Suprapubic skin (tissue), 4 donors: ENCODE results near the gene GULP1. TPM values are rescaled to one million over a fixed set of nuclear protein-coding genes. Genes with fewer than 3 reads are reported as not detected.

Experiments used
- DNase-seq, 2 donors: peaks; one replicate each; pipeline ENCODE4 v3.0.0-alpha.2; 2019; ENCODE audit warnings: low spot score in 2 of 2
- H3K27ac ChIP-seq: fragments of 200-600 bp; sonication (generic); one replicate; pipeline ENCODE4 v1.5.1; 2019
- H3K27me3 ChIP-seq: fragments of 200-600 bp; sonication (generic); one replicate; pipeline ENCODE4 v1.5.1; 2019
- H3K36me3 ChIP-seq: fragments of 200-600 bp; sonication (generic); one replicate; pipeline ENCODE4 v1.5.1; 2019
- H3K4me1 ChIP-seq: fragments of 200-600 bp; sonication (generic); one replicate; pipeline ENCODE4 v1.5.1; 2019
- H3K4me3 ChIP-seq: fragments of 200-600 bp; sonication (generic); one replicate; pipeline ENCODE4 v1.5.1; 2019; ENCODE audit warnings: mild to moderate bottlenecking
- H3K9me3 ChIP-seq: fragments of 200-600 bp; sonication (generic); one replicate; pipeline ENCODE4 v1.5.1; 2019
- CTCF ChIP-seq, 2 donors: fragments of 200-600 bp in 1 of 2; fragments of 450-650 bp in 1 of 2; sonication (generic) in 1 of 2; IDR thresholded peaks; one replicate each; pipeline ENCODE4 v1.5.1; 2016 to 2019; ENCODE audit warnings: antibody characterized with exemption in 2 of 2, mild to moderate bottlenecking in 1 of 2, moderate library complexity in 1 of 2
- EP300 ChIP-seq: sonication (generic); formaldehyde crosslinking; IDR thresholded peaks from one replicate; pipeline ENCODE4 v1.6.1; 2017; ENCODE audit warnings: antibody characterized with exemption
- POLR2A ChIP-seq, 2 donors: fragments of 450-650 bp; IDR thresholded peaks; one replicate each; pipeline ENCODE4 v1.6.1; 2017; ENCODE audit warnings: antibody characterized with exemption in 2 of 2, mild to moderate bottlenecking in 2 of 2, moderate library complexity in 2 of 2
- POLR2AphosphoS5 ChIP-seq, 3 donors: sonication (generic); formaldehyde crosslinking; IDR thresholded peaks; one replicate each; pipeline ENCODE4 v1.6.1; 2017; ENCODE audit warnings: antibody characterized with exemption in 3 of 3
- WGBS: methylation state at CpG from one replicate; pipeline ENCODE4 v1.1.5; 2018; 5-methylcytosine and 5-hydroxymethylcytosine counted together
- total RNA-seq, 4 donors: library from RNA; depleted of rRNA; stranded (reverse); fragments of >200 nt; gene quantifications; one replicate each; pipeline ENCODE4 v1.1.0, GENCODE V29; 2016

GULP1 gene
- total RNA-seq, 4 donors from 2014 or later = 14.3 to 21.3 (median 17.5) TPM

GRCh38 chr2:188303363-188304031 lies 11.8 kb downstream of the GULP1 start:
- WGBS = 84% methylated on average over 2 of the region's 2 CpGs
- Histone ChIP-seq H3K9me3 (no peaks in the 10 kb centered on the region), H3K27ac (no peak overlapping the region), H3K4me1 (no peaks in the 10 kb centered on the region), H3K27me3 (no peaks in the 10 kb centered on the region), H3K4me3 (no peak overlapping the region), H3K36me3 (no peaks in the 10 kb centered on the region)
- no peak for DNase-seq
- no peak for TF ChIP-seq POLR2AphosphoS5 (IDR thresholded peaks at IDR 0.05)
- no peak for TF ChIP-seq EP300
- TF ChIP-seq POLR2A (IDR thresholded peaks at IDR 0.05) = no peak
- TF ChIP-seq CTCF (IDR thresholded peaks at IDR 0.05) = no peak

- no peak for DNase-seq
- Histone ChIP-seq H3K27ac (no peak overlapping the region), H3K4me1 (no peaks in the 10 kb centered on the region), H3K36me3 (no peaks in the 10 kb centered on the region), H3K27me3 (no peaks in the 10 kb centered on the region), H3K9me3 (no peaks in the 10 kb centered on the region), H3K4me3 (no peak overlapping the region)
- 94% methylated on average over 1 of the region's 1 CpG for WGBS
- no peak for TF ChIP-seq EP300
- no peak for TF ChIP-seq POLR2A (IDR thresholded peaks at IDR 0.05)
These were observed 13.6 kb downstream of the GULP1 start for GRCh38 chr2:188305271-188305670.

- no peaks in the 10 kb centered on the region for H3K36me3 ChIP-seq
- no peaks in the 10 kb centered on the region for H3K4me1 ChIP-seq
- DNase-seq = no peak
- no peaks in the 10 kb centered on the region for H3K27me3 ChIP-seq
- 17% methylated on average over 1 of the region's 1 CpG for WGBS
- no peaks in the 10 kb centered on the region for H3K9me3 ChIP-seq
- TF ChIP-seq CTCF (IDR thresholded peaks at IDR 0.05) (no peak), POLR2A (IDR thresholded peaks at IDR 0.05) (no peak), POLR2AphosphoS5 (IDR thresholded peaks at IDR 0.05) (no peak)
- no peak overlapping the region for H3K4me3 ChIP-seq
- H3K27ac ChIP-seq = no peak overlapping the region
These were observed 14.6 kb downstream of the GULP1 start for GRCh38 chr2:188306271-188306670.

DNA sequence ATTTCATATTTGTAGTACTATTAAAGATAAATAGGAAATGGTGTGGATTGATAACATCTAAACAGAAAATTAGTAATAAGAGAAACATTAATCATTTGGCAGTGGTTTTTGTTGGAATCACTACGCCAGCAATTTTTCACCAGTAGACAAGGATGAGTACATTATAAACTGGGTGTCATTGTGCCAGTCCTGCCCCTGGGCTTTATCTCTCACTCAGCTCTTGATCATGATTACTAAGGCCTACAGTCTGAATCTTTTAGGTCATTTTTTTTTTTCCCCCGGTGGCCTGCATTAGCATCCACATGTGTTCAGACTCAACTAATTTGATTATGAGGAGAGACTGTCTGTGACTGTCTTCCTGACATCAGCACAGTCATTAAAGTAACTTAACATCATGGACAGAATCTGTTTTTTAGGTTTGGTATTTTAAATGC lies 16.2 kb downstream of the GULP1 start:
- Histone ChIP-seq H3K4me3 (no peak overlapping the region), H3K9me3 (no peaks in the 10 kb centered on the region), H3K36me3 (no peaks in the 10 kb centered on the region), H3K27me3 (no peaks in the 10 kb centered on the region), H3K4me1 (no peaks in the 10 kb centered on the region), H3K27ac (no peak overlapping the region)
- DNase-seq = no peak
- no peak for TF ChIP-seq POLR2A (IDR thresholded peaks at IDR 0.05)
- no peak for TF ChIP-seq CTCF (IDR thresholded peaks at IDR 0.05)
- TF ChIP-seq POLR2AphosphoS5 (IDR thresholded peaks at IDR 0.05) = no peak
- no peak for TF ChIP-seq EP300
- 28% methylated on average over 2 of the region's 2 CpGs for WGBS

DNA sequence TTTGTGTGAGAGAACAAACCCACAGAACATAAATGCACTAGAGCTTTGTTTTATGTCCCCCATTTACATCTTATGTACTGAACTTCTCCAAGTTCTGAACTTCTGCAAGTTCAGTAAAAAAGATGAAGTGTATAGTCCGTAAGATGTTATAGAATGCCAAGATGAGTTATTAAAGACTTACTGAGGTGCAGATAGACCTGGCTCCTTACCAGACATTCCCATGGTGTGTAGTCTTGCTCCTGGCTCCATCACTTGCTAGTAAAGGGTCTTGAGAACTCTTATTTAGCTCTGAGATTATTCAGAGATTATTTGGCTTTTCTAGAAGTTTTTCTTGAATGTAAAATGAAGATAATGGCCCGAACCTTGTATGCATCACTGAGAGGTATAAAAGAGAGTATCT lies 16.8 kb downstream of the GULP1 start:
- H3K4me1 ChIP-seq = no peaks in the 10 kb centered on the region
- WGBS = 65% methylated on average over 2 of the region's 2 CpGs
- no peaks in the 10 kb centered on the region for H3K27me3 ChIP-seq
- no peaks in the 10 kb centered on the region for H3K36me3 ChIP-seq
- H3K27ac ChIP-seq = no peak overlapping the region
- no peak for TF ChIP-seq POLR2A (IDR thresholded peaks at IDR 0.05)
- TF ChIP-seq POLR2AphosphoS5 (IDR thresholded peaks at IDR 0.05) = no peak
- no peak for TF ChIP-seq EP300
- TF ChIP-seq CTCF (IDR thresholded peaks at IDR 0.05) = no peak
- no peaks in the 10 kb centered on the region for H3K9me3 ChIP-seq
- no peak for DNase-seq
- H3K4me3 ChIP-seq = no peak overlapping the region

GRCh38 chr2:188309364-188309763 lies 17.7 kb downstream of the GULP1 start:
- H3K4me3 ChIP-seq = no peak overlapping the region
- no peaks in the 10 kb centered on the region for H3K27me3 ChIP-seq
- H3K4me1 ChIP-seq = no peaks in the 10 kb centered on the region
- no peak overlapping the region for H3K27ac ChIP-seq
- TF ChIP-seq EP300 (no peak), CTCF (IDR thresholded peaks at IDR 0.05) (no peak), POLR2AphosphoS5 (IDR thresholded peaks at IDR 0.05) (no peak), POLR2A (IDR thresholded peaks at IDR 0.05) (no peak)
- WGBS = 82% methylated on average over 4 of the region's 4 CpGs
- no peaks in the 10 kb centered on the region for H3K36me3 ChIP-seq
- no peaks in the 10 kb centered on the region for H3K9me3 ChIP-seq
- no peak for DNase-seq
